Transverse colon (tissue), 3 donors: ENCODE measurements around the gene C12orf42.

Experiments
- POLR2A ChIP-seq: fragments of 450-650 bp; IDR thresholded peaks from one replicate; pipeline ENCODE4 v1.6.1; 2016; ENCODE audit warnings: antibody characterized with exemption, mild to moderate bottlenecking, moderate library complexity
- POLR2AphosphoS5 ChIP-seq, 3 donors: sonication (generic); formaldehyde crosslinking; IDR thresholded peaks; one replicate each; pipeline ENCODE4 v1.6.1; 2016; ENCODE audit warnings: antibody characterized with exemption in 3 of 3

DNA sequence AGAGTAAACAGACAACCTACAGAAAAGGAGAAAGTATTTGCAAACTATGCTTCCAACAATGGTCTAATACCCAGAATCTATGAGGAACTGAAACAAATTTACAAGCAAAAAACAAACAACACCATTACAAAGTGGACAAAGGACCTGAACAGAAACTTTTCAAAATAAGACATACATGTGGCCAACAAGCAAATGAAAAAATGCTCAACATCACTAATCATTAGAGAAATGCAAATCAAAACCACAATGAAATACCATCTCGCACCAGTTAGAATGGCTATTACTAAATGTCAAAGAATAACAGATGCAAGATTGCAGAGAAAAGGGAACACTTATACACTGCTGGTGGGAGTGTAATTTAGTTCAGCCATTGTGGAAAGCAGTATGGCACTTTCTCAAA, 125.8 kb downstream of the C12orf42 start:
- TF ChIP-seq POLR2AphosphoS5 (IDR thresholded peaks at IDR 0.05) = no peak
- no peak for TF ChIP-seq POLR2A
